GM19238 (cell line): ENCODE results near the gene KLHL10.
"Not testable (repeated sequence)": the region's sequence is repeated elsewhere in the genome, so short reads cannot be mapped to it uniquely, and the experiment has no call there.

Experiments
- DNase-seq: peaks from one replicate; pipeline ENCODE4 v3.0.0; 2011; ENCODE audit warnings: low spot score; ENCODE audit not compliant: insufficient read length

Gene KLHL10

GRCh38 chr17:41849251-41849990, 11.8 kb downstream of the KLHL10 start:
- DNase-seq = no peak

- not testable (repeated sequence) for DNase-seq
Observed at GRCh38 chr17:41851382-41851781, 13.8 kb downstream of the KLHL10 start.

GRCh38 chr17:41860254-41860931, 22.8 kb downstream of the KLHL10 start:
- DNase-seq = no peak

- no peak for DNase-seq
Observed at GRCh38 chr17:41863074-41863848, 25.6 kb downstream of the KLHL10 start.

DNA sequence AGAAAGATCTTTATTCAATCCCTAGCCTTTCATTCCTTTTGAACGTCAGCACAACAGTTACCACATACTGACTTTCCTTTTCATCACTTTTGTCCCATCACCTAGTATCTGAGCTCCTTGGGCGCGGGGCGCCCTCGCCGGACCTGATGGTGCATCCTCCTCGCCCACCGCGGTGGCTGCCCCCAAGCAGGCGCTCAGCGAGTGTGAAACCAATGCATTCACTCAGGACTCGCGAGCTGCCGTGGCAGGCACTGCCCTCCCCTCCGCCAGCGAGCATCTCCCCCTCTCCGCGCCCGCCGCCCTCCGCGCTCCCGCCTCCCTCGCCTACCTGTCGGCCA, 26.8 kb downstream of the KLHL10 start:
- no peak for DNase-seq

DNA sequence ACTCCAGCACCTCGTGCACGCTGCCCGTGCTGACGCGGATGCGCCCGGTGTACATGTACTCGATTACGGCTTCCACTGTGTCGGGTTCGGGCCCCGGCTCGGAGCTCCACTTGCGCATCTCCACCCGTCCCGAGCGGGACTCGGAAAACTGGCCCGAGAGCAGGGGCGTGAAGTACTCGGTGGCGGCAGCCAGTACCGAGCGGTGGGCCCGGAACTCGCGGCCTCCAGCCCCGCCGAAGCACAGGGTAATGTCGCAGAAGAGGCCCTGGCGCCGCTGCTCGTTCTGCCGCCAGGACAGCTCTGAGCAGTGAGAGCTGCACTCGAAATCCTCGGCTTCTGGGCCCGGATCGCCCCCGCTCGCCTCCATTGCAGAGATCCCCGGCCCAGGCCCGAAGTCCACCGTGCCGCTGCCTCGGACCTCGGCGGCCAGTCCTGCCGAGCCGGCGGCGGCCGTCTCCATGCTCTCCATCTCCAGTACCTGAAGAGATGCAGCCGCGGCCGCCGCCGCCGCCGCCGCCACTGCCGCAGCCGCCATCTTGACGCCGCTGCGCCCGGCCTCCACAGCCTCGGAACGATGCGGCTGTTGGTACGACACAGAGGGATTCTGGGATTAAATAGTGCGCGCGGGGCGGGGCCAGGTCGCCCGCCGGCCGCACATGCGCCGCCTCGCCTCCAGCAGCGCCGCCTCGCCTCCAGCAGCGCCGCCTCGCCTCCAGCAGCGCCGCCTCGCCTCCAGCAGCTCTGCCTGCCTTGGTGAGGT, 27.4 kb downstream of the KLHL10 start, which contains the start of gene KLHL11:
Gene KLHL11, minus strand, starts transcription at position 588 of the 760 bp plus-strand sequence. Its CDS starts 53 bp downstream, at position 535.
- peak; percentile 87 for DNase-seq

DNA sequence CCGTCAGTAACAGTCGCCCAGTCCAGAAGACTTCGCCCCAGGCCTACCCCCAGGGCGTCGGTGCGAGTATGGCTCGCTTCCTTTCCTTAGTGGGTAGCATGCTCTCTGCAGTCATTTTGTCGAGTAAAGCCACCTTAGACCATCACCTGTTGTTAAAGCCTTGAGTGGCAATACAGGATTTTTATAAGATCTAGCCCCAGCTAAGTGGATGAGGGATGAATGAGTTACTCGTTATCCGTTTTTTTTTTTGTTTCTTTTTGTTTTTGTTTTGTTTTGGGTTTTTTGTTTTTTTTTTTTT, 27.9 kb downstream of the KLHL10 start:
- no peak for DNase-seq

GRCh38 chr17:41868568-41868967, 30.9 kb downstream of the KLHL10 start:
- DNase-seq = no peak

- DNase-seq = no peak
Observed at GRCh38 chr17:41869426-41869825, 31.8 kb downstream of the KLHL10 start.

GRCh38 chr17:41870097-41870496, 32.5 kb downstream of the KLHL10 start:
- no peak for DNase-seq

- DNase-seq = no peak
Observed at GRCh38 chr17:41870627-41871026, 33.0 kb downstream of the KLHL10 start.

DNA sequence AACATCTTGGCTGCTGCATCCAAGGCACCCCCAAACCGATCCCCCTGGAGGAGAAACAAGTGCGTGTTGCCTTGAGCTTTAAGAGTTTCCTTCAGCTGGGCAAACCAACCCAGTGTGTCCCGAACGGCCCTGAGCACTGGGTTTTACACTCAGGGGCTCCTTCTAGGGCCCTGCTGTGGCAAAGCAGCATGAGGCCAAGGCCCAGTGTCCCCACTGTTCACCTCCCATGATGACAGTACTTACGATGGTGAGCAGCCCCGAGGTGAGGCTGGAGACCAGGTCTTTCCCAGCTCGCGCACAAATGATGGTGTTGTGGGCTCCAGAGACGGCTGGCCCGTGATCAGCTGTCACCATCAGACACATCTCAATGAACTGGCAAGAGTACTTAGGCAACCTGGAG, 34.2 kb downstream of the KLHL10 start:
- no peak for DNase-seq

DNA sequence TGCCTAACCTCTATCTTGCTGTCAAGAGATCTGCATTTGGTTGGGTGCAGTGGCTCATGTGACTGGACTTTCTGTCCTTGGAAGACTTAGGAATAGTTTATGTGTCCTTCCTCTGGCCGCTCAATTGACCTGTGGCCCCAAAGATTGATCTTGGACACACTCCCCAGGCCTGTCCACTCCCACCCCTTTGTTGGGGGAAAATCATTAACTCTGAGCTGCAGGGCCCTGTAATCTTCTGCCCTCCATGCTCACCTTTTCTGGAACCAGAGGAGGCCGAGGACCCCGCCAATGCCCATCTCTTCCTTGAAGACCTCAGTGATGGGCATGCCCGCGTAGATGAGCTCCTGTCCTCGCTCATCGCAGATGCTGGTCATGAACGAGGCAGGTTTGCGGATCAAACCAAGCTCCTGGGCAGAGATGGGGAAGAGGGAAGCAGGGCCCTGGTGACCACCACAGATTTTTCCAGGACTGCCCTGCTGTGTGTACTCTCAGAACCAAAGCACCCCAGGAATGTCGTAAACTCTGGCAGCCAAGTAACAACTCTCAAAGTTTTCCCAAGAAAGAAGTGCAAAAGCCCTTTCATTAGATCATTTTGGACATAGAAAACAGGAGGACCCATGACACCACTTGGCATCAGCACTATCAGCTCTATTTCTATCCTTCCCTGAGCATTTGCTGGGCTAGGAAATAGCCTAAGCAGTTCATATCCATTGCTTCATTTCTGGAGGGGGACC, 36.1 kb downstream of the KLHL10 start:
- no peak for DNase-seq

GRCh38 chr17:41874293-41874670, 36.7 kb downstream of the KLHL10 start:
- not testable (repeated sequence) for DNase-seq

DNA sequence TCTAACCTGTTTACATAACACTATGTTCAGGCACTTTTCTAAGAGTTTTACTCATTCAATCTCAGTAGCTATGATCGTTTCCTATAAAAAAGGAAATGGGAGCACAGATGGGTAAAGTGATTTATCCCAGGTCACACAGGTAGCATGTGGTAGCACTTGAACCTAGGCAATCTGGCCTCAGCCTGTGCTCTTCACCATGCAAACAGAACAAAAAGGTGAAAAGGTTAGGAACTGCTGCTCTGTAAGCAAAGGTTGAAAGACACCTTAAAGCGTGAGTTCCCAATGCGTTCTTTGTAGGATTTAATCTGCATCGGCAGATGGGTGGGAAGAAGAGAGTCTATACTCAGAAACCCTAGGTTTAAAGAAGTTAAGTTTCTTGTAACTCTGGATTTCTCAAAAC, 42.5 kb downstream of the KLHL10 start:
- DNase-seq = no peak

DNA sequence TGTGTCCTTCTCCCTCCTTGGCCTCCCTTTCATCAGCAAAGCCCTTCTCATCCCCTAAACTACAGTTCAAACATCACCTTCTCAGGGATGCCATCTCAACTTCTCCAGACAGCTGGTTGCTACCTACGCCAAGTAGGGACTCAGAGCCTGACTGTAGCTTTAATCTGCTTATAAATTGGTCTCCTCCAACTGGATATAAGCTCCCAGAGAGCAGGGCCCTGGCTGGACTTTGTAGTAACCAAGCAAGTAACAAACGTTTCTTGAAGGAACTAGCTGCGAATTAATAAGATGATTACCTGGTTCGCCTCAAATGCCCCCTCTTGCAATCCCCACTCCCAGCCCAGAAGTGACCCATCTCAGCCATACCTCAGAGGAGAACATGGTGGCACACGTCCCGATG, 45.1 kb downstream of the KLHL10 start:
- no peak for DNase-seq

DNA sequence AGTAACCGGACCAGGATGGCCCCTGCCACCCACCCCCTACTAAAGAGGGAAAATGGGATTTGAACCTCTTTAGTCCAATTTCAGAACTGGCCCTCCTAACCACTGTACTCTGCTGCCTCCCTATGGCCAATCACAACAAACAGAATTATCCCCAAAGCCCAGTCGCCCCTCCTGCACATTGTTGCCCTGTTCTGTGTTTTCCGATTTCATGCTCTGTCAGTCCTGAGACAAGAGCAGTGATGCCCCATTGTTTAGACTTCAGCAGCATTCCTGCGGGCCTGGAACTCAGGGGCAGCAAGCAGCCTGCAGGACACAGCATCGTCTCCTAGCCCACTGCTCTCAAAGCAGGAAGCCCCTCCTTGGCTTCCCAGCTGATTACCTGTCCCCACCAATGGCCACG, 48.1 kb downstream of the KLHL10 start:
- no peak for DNase-seq

- DNase-seq = no peak
Observed at GRCh38 chr17:41888332-41888965, 50.8 kb downstream of the KLHL10 start.

DNA sequence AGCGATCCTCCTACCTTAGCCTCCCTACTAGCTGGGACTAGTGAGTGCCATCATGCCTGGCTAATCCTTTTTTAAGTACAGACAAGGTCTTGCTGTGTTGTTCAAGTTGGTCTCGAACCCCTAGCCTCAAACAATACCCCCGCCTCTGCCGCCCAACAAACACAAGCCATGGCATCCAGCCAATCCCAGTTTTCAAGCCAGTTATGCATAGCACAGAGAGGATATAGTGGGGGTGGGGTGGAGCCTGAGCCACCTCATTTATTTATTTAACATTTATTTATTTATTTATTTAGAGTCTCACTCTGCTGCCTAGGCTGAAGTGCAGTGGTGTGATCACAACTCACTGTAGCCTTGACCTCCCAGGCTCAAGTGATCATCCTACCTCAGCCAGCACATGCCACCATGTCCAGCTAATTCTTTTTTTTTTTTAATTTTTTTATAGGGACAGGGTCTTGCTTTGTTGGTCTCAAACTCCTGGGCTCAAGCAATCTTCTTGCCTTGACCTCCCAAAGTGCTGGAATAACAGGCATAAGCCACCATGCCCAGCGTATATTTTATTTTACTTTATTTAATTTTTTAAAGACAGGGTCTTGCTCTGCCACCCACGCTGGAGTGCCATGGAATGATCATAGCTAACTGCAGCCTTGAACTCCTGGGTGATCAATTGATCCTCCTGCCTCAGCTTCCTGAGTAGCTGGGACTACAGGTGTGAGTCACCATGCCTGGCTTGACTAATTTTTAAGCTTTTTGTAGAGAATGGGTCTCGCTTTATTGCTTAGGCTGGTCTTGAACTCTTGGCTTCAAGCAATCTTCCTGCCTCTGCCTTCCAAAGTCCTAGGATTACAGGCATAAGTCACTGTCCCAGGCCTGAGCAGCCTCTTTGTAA, 53.8 kb downstream of the KLHL10 start:
- DNase-seq = no peak

DNA sequence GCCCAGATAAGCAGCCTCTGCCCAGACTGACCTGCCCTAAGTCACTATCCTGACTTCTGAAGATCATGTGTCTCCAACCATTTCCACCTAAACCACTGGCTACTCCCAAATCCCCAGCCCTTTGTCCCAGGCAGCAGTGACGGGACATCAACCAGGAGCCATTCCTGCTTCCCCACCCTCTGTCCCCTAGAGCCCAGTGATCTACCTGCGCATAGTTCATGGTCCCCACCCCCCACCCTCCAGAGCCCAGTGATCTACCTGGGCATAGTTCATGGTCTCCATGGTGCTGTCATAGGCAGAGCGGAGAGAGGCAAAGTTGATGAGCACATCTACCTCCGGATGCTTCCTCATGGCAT, 54.4 kb downstream of the KLHL10 start:
- DNase-seq = no peak
